BLaER1 treated with 17β-estradiol and CSF1 and Interleukin-3, amounts not matched to agents 10 nM and 100 nM (cell line): Measurements from ENCODE around the gene TTK.
A peak's percentile ranks its signal among the peaks of the same experiment; 100 is the strongest.

ENCODE experiments used
- H3K27ac ChIP-seq, 11 experiments: shearing (Covaris generic); formaldehyde crosslinking; 2 replicates each; pipeline ENCODE4 v1.8.1; 2022
- H3K27me3 ChIP-seq, 11 experiments: shearing (Covaris generic); formaldehyde crosslinking; 2 replicates each; pipeline ENCODE4 v1.8.1; 2022
- H3K36me3 ChIP-seq, 11 experiments: shearing (Covaris generic); formaldehyde crosslinking; 2 replicates each; pipeline ENCODE4 v1.8.1; 2022
- H3K4me1 ChIP-seq, 10 experiments: shearing (Covaris generic); formaldehyde crosslinking; 2 replicates each; pipeline ENCODE4 v1.8.1; 2022
- H3K4me2 ChIP-seq, 11 experiments: shearing (Covaris generic); formaldehyde crosslinking; 2 replicates each; pipeline ENCODE4 v1.8.1; 2022
- H3K4me3 ChIP-seq, 10 experiments: shearing (Covaris generic); formaldehyde crosslinking; 2 replicates each; pipeline ENCODE4 v1.8.1; 2022
- H3K9ac ChIP-seq, 11 experiments: shearing (Covaris generic); formaldehyde crosslinking; 2 replicates each; pipeline ENCODE4 v1.8.1; 2022
- H3K9me3 ChIP-seq, 11 experiments: shearing (Covaris generic); formaldehyde crosslinking; replicated peaks in 1 of 11; 2 replicates each; pipeline ENCODE4 v1.8.1; 2022
- H4K20me1 ChIP-seq, 11 experiments: shearing (Covaris generic); formaldehyde crosslinking; 2 replicates each; pipeline ENCODE4 v1.8.1; 2022
- Cebpa-rat ChIP-seq, 11 experiments: shearing (Covaris generic); IDR thresholded peaks; 2 replicates each; pipeline ENCODE4 v1.8.1; 2022

Gene TTK

GRCh38 chr6:79989641-79990040 lies 14.8 kb upstream of the TTK start:
- TF ChIP-seq Cebpa-rat (IDR thresholded peaks at IDR 0.05), result no peak
- Histone ChIP-seq H3K4me2 (no peak overlapping the region), H4K20me1 (no peaks in the 10 kb centered on the region), H3K4me3 (no peak overlapping the region), H3K9me3 (no peaks in the 10 kb centered on the region), H3K27me3 (no peaks in the 10 kb centered on the region), H3K36me3 (no peaks in the 10 kb centered on the region), H3K4me1 (peaks cover 0 to 7% (median 3%) of the 10 kb centered on the region in 10 experiments; a peak in 7 of 20 replicates), H3K9ac (no peak overlapping the region), H3K27ac (no peak overlapping the region)

DNA sequence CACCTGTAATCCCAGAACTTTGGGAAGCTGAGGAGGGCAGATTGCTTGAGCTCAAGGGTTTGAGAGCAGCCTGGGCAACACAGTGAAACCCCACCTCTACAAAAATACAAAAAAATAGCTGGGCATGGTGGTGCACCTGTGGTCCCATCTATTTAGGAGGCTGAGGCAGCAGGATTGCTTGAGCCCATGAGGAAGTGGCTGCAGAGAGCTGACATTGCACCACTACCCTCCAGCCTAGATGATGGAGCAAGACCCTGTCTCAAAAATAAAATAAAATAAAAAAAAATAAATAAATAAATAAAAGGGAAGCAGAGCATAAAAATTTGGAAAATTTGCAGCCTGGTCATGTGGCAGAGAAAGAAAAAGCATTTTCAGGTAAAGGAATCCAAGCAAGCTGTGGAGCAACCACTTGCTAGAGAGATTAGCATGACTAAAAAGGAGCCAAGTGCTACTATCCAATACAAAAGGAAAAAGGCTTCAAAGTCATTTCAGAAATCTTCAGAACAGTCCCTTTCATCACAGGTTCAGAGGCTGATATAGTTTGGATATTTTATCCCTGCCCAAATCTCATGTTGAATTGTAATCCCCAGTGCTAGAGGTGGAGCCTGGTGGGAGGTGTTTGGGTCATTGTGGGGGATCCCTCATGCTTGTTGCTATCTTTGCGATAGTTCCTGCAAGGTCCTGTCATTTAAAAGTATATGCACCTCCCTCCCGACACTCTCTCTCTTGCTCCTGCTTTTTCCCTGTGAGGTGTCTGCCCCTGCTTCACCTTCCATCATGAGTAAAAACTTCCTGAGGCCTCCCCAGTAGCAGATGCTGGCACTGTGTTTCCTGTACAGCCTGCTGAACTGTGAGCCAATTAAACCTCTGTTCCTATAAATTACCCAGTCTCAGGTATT lies 11.2 kb upstream of the TTK start:
- no peak overlapping the region for H3K4me3 ChIP-seq
- H3K36me3 ChIP-seq, result no peaks in the 10 kb centered on the region
- no peak overlapping the region for H3K27ac ChIP-seq
- H3K9me3 ChIP-seq, result no peaks in the 10 kb centered on the region
- no peak overlapping the region for H3K4me2 ChIP-seq
- no peak for TF ChIP-seq Cebpa-rat (IDR thresholded peaks at IDR 0.05)
- no peaks in the 10 kb centered on the region for H3K27me3 ChIP-seq
- no peaks in the 10 kb centered on the region for H4K20me1 ChIP-seq
- H3K4me1 ChIP-seq, result no peaks in the 10 kb centered on the region
- H3K9ac ChIP-seq, result no peak overlapping the region

GRCh38 chr6:79993911-79994309 lies 10.5 kb upstream of the TTK start:
- no peaks in the 10 kb centered on the region for H3K27me3 ChIP-seq
- no peaks in the 10 kb centered on the region for H4K20me1 ChIP-seq
- TF ChIP-seq Cebpa-rat (IDR thresholded peaks at IDR 0.05), result no peak
- no peak overlapping the region for H3K9ac ChIP-seq
- no peaks in the 10 kb centered on the region for H3K36me3 ChIP-seq
- no peaks in the 10 kb centered on the region for H3K4me1 ChIP-seq
- H3K4me3 ChIP-seq, result no peak overlapping the region
- no peak overlapping the region for H3K27ac ChIP-seq
- H3K4me2 ChIP-seq, result no peak overlapping the region
- H3K9me3 ChIP-seq, result no peaks in the 10 kb centered on the region

DNA sequence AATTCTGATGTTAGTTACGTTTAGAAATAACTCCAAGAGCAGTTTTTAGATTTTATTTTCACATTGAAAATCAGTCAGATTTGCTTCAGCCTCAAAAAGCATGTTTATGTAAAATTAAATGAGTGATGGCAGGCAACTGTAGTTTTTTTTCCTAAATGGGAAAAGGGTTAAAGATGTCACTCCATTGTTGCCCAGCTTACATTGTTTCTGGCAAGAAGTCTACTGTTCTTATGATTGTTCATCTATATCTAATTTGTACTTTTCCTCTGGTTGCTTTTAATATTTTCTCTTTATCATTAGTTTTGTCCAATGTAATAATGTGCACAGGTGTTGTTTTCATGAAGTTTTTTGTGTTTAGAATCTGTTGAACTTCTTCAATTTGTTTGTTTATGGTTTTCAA lies 6.7 kb upstream of the TTK start:
- H3K27me3 ChIP-seq, result no peaks in the 10 kb centered on the region
- no peak overlapping the region for H3K9ac ChIP-seq
- H3K4me1 ChIP-seq, result no peaks in the 10 kb centered on the region
- H3K4me2 ChIP-seq, result no peak overlapping the region
- H3K9me3 ChIP-seq, result no peaks in the 10 kb centered on the region
- no peak overlapping the region for H3K4me3 ChIP-seq
- no peaks in the 10 kb centered on the region for H4K20me1 ChIP-seq
- TF ChIP-seq Cebpa-rat (IDR thresholded peaks at IDR 0.05), result no peak
- H3K36me3 ChIP-seq, result no peaks in the 10 kb centered on the region
- H3K27ac ChIP-seq, result no peak overlapping the region

DNA sequence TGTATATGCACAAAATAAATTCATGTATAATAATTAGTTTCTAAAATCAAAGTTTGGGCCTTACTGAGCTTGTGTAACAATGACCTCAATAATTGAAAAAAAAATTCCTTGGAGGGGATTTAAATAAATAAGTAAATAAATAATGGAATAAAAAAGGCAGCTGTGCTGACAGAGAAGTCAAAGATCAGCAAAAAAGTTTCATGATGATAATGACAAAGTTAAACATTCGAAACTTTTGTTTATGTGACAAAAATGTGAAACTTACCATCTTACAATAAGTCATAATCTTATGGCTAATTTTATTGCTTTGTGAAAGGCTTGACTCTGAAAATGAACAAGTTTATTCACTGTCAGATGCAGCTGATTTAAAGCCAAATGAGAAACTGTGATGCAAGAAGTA lies 3.1 kb upstream of the TTK start:
- Histone ChIP-seq H3K36me3 (no peaks in the 10 kb centered on the region), H3K27me3 (no peaks in the 10 kb centered on the region), H3K27ac (no peak overlapping the region), H3K9me3 (no peaks in the 10 kb centered on the region), H3K4me2 (no peak overlapping the region), H3K9ac (no peak overlapping the region), H3K4me3 (no peak overlapping the region), H3K4me1 (peaks cover 0 to 20% (median 14%) of the 10 kb centered on the region in 10 experiments; a peak in 15 of 20 replicates), H4K20me1 (no peaks in the 10 kb centered on the region)
- TF ChIP-seq Cebpa-rat (IDR thresholded peaks at IDR 0.05), result no peak

DNA sequence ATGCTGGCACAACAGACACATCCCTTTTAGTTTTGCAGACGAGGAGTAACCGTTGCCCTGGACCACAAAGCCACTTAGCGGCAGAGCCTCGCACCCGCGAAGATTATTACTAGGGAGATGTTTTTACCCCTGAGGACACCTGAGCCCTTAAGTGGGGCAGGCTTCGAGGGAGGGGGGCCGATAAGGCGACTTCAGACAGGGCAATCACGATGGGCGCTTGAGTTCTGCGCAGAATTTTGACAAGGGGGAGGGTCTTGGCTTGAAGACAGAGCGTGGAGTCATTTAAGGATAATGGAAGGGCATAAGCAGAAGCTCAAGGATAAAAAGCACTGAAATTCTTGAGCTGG lies 650 bp upstream of the TTK start:
- Histone ChIP-seq H3K9ac (peak overlapping the region; percentile 70 to 80 (median 74)), H3K36me3 (peaks cover 0 to 7% (median 0%) of the 10 kb centered on the region in 11 experiments; a peak in 3 of 22 replicates), H3K27me3 (no peaks in the 10 kb centered on the region), H3K4me1 (peaks cover 0 to 20% (median 14%) of the 10 kb centered on the region in 10 experiments; a peak in 15 of 20 replicates), H3K27ac (peak overlapping the region; percentile 61 to 81 (median 73)), H4K20me1 (no peaks in the 10 kb centered on the region), H3K4me2 (peak overlapping the region; percentile 67 to 83 (median 77)), H3K4me3 (peak overlapping the region; percentile 59 to 76 (median 72)), H3K9me3 (no peaks in the 10 kb centered on the region)
- TF ChIP-seq Cebpa-rat (IDR thresholded peaks at IDR 0.05), result no peak

GRCh38 chr6:80005406-80005805 lies 957 bp downstream of the TTK start:
- Histone ChIP-seq H3K4me3 (peak overlapping the region in 9 of 10 experiments; percentile 66 to 76 (median 72); a peak in 16 of 20 replicates), H3K36me3 (peaks cover 0 to 18% (median 0%) of the 10 kb centered on the region in 11 experiments; a peak in 7 of 22 replicates), H4K20me1 (no peaks in the 10 kb centered on the region), H3K4me2 (peak overlapping the region; percentile 66 to 85 (median 69); a peak in 21 of 22 replicates), H3K27ac (no peak overlapping the region; a peak in 3 of 22 replicates), H3K27me3 (no peaks in the 10 kb centered on the region), H3K4me1 (peaks cover 0 to 20% (median 14%) of the 10 kb centered on the region in 10 experiments; a peak in 15 of 20 replicates), H3K9ac (peak overlapping the region in 7 of 11 experiments; percentile 70 to 80 (median 75); a peak in 10 of 22 replicates), H3K9me3 (no peaks in the 10 kb centered on the region)
- TF ChIP-seq Cebpa-rat (IDR thresholded peaks at IDR 0.05), result no peak

GRCh38 chr6:80006541-80006940 lies 2.1 kb downstream of the TTK start:
- no peak overlapping the region for H3K9ac ChIP-seq
- H3K36me3 ChIP-seq, result peaks cover 0 to 23% (median 0%) of the 10 kb centered on the region in 11 experiments; a peak in 10 of 22 replicates
- no peak overlapping the region for H3K4me2 ChIP-seq
- TF ChIP-seq Cebpa-rat (IDR thresholded peaks at IDR 0.05), result no peak
- no peaks in the 10 kb centered on the region for H4K20me1 ChIP-seq
- H3K4me3 ChIP-seq, result no peak overlapping the region
- H3K27me3 ChIP-seq, result no peaks in the 10 kb centered on the region
- no peaks in the 10 kb centered on the region for H3K9me3 ChIP-seq
- peaks cover 0 to 20% (median 14%) of the 10 kb centered on the region in 10 experiments; a peak in 15 of 20 replicates for H3K4me1 ChIP-seq
- H3K27ac ChIP-seq, result no peak overlapping the region

DNA sequence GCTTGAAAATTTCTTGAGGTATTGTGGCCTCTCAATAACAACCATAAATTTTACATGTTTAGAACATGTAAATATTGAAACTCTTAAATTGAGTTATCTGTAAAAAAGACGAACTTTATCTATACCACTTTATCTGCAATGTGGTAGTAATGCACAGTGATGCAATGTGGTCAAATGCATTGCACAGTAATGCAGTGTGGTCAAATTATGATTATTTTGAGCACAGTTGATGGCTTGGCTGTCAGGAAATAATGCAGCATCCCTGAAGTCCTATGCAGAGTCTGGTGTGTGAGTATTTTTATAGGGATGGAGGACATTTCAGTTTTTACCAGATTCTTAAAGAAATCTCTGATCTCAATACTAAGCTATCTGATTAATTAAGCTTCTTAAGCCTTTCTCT lies 5.1 kb downstream of the TTK start:
- Histone ChIP-seq H3K27ac (no peak overlapping the region), H3K27me3 (no peaks in the 10 kb centered on the region), H3K9me3 (no peaks in the 10 kb centered on the region), H3K36me3 (peaks cover 0 to 52% (median 7%) of the 10 kb centered on the region in 11 experiments; a peak in 10 of 22 replicates), H3K9ac (no peak overlapping the region), H3K4me2 (no peak overlapping the region), H3K4me3 (no peak overlapping the region), H4K20me1 (no peaks in the 10 kb centered on the region), H3K4me1 (peaks cover 0 to 14% (median 9%) of the 10 kb centered on the region in 10 experiments; a peak in 11 of 20 replicates)
- TF ChIP-seq Cebpa-rat (IDR thresholded peaks at IDR 0.05), result no peak
